GM19023 (cell line): ENCODE data around the gene MAP3K5.
"Not testable (repeated sequence)": the region's sequence is repeated elsewhere in the genome, so short reads cannot be mapped to it uniquely, and the experiment has no call there.

Experiments used
- ATAC-seq: cut with Tn5 transposase; IDR thresholded peaks from one replicate; pipeline ENCODE4 v1.9.1; 2021; ENCODE audit warnings: mild to moderate bottlenecking, moderate library complexity; ENCODE audit not compliant: unreplicated experiment

The MAP3K5 gene

DNA sequence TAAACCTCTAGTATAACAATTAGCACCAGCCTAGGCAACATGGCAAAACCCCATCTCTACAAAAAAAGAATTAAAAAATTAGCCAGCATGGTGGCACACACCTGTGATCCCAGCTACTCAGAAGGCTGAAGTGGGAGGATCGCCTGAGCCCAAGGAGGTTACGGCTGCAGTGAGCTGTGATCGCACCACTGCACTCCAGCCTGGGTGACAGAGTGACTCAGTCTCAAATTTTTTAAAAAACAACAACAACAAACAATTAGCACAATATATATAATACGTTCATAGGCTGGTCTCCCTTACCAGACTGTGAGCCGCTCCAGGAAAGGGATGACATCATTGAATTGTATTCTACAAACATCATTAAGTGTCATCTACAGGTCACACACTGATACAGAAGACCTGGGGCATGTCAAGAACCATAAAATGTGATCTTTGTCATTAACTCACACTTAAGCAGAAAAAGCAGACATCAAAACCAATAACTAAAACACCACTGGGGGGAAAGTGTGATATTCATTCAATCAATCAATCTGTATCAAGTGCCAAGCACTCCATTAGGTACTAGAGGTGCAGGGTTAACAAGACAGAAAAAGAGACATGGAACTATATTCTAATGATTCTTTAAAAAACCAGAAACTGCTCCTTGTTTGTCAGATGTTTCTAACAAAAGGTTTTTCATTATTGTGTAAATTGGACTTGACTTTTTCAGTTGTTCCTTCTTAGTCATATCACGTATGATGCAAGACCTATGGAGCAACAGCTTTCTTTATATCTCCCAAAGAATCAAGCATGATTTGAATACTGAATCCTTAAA is 17.8 kb downstream of the MAP3K5 start:
- ATAC-seq = no peak

DNA sequence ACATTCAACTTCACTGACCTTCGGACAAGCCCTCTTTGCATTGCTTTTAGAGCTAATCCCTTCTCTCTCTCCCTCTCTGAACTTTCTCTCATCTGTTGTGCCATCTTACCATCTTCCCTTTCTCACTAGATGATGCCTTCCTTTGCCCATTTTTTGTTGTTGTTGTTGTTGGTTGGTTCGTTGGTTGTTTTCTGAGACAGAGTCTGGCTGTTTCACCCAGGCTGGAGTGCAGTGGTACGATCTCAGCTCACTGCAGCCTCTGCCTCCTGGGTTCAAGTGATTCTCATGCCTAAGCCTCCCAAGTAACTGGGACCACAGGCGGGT is 18.8 kb downstream of the MAP3K5 start:
- ATAC-seq = peak; percentile 7

DNA sequence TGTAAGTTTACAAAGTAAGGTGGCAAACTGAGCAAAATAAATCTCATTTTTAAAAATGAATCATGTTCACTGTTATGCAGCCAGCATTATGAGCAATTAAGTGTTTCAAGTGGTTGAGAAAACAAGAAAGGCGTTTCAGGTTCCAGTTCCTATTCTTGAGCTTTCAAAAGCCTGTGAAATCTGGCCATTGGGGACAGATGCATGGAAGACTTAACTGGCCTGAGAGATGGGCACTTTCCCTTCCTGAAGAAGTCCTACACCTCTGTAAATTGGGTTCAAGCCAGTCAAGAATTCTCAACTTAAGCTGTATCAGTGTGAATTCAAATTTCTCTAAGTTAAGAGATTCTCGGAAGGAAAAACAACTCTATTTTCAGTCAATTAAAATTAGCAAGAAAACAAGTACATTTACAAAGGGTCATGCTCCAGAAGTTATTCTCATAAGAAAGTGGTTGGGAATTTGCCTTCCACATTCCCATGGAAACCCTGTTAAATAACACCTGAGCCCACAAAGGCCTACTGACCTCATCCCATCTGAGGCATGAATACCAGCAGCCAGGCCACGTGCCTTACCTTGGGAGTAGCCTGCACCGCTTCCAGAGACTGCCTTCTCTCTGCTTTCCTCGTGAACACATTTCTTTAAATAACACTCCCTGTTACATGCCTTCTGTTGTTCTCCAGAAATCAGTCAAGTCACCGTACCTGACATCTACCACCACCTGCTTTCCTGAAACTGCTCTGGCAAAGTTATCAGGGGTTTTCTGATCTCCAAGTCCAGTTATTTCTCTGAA is 19.4 kb downstream of the MAP3K5 start:
- peak; percentile 76 for ATAC-seq

DNA sequence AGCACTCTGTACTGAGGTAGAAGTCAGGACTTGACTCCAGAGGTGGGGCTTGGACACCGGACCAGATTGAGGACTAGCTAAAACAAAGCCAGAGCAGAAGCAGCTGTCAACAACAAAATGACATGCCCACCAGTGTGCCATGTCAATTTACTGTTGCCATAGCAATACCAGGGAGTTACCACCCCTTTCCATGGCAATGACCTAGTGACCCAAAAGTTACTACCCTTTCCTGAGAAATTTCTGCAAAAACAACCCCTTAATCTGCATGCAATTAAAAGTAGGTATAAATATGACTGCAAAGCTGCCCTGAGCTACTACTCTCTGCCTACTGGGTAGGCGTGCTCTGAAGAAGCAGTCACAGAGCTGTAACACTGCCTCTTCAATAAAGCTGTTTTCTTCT is 21.0 kb downstream of the MAP3K5 start:
- ATAC-seq = no peak

DNA sequence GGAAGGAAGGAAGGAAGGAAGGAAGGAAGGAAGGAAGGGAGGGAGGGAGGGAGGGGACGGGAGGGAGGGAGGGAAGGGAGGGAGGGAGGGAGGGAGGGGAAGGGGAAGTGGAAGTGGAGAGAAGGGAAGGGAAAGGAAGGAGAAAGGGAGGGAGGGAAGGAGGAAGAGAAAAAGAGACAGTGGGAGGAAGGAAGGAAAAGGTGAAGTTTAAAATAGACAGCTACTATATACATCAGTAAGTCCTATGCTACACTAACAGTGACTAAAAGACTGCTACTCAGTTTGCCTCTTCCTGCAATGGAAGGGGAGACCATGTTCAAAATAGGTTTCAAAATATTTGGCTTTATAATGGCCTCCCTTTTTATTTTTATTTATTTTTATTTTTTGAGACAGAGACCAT is 22.5 kb downstream of the MAP3K5 start:
- ATAC-seq = no peak

DNA sequence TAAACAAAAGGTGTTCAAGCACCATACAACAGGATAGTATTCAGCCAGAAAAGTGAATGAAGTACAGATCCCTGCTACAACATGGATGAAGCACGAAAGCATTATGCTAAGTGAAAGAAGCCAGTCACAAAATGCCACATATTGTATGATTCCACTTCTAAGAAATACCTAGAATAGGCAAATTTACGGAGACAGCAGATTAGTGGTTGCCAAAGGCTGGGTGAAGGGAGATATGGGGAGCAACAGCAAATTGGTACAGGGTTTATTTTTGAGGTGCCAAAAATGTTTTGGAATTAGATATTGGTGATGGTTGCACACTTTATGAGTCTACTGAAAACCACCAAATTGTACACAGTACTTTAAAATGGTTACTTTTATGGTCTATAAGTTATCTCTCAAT is 23.2 kb downstream of the MAP3K5 start:
- no peak for ATAC-seq

DNA sequence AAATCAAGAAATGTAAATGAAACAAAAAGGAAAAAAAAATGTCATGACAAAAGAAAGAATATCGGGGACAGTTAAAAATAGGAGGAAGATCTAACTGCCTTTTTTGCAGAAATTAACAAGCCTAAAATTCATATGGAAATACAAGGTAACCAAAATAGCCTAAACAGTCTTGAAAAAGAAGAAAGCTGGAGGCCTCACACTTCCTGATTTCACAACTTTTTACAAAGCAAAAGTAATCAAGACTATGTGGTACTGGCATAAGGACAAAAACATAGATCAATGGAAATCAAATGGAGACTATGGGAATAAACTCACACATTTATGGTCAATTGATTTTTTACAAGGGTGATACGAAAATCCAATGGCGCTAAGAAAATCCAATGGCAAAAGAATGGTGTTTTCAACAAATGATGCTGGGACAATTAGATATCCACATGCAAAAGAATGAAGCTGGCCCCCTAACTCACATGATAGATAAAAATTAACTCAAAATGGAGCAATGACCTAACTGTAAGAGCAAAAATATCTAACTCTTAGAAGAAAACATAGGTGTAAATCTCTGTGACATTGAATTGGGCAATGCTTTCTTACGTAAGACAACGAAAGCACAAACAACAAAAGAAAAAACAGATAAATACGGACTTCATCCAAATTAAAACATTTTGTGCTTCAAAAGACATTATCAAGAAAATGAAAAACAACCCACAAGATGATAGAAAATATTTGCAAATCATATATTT is 24.5 kb downstream of the MAP3K5 start:
- ATAC-seq = no peak

DNA sequence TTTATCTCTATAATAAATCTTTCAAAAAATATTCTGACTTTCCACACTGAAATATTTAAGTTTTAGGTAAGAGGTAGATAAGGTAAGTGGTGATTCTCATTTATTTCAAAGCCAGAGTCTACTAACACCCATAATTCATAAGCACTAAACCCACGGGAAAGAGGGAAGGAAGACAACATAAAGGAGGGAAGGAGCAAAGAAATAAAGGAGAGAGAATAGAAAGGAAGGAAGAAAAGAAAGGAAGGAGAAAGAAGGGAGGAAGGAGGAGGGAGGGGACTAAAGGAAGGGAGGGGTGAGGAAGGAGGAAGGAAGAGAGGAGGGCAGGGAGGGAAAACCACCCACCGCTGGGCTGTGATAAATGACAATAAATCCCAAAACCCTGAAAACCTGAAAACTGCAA is 25.2 kb downstream of the MAP3K5 start:
- ATAC-seq = no peak

DNA sequence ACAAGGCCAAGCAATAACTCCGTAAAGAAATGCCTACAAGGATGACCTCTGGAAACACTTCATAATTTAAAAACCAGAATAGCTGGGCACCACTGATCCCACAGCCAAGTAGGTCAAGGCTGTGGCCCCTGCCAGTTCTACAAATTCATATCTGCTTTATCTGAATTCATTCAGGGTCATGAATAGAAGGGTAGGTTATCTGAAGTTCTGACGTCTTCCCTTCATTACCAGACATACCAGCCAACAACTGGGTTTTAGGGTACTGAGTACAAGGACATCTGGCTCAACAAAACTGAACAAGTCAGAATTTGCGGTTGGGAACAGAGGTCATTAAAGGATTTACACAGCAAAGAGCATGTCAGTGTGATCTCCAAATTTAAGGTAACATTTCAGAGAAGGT is 26.0 kb downstream of the MAP3K5 start:
- no peak for ATAC-seq

DNA sequence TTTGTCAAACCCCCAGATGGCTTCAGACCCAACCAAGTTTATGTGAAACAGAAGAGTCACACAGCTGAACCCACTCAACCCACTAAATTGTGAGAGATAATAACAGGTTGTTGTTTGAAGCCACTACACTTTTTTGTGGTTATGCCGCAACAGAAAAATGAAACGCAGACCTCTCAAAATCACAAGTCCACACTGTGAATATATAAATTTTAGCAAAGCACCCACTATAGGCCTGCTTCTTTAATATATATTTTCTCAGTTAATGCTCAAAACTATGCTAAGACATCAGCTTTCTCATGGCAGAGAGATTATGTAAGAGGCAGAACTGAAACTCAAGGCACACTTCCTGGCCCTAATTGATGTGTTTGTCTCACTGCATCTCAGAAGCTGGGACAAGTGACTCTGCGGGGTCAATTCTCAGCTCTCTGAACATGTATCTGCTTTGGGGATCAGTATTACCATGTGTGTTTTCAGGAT is 27.7 kb downstream of the MAP3K5 start:
- ATAC-seq = peak; percentile 36

DNA sequence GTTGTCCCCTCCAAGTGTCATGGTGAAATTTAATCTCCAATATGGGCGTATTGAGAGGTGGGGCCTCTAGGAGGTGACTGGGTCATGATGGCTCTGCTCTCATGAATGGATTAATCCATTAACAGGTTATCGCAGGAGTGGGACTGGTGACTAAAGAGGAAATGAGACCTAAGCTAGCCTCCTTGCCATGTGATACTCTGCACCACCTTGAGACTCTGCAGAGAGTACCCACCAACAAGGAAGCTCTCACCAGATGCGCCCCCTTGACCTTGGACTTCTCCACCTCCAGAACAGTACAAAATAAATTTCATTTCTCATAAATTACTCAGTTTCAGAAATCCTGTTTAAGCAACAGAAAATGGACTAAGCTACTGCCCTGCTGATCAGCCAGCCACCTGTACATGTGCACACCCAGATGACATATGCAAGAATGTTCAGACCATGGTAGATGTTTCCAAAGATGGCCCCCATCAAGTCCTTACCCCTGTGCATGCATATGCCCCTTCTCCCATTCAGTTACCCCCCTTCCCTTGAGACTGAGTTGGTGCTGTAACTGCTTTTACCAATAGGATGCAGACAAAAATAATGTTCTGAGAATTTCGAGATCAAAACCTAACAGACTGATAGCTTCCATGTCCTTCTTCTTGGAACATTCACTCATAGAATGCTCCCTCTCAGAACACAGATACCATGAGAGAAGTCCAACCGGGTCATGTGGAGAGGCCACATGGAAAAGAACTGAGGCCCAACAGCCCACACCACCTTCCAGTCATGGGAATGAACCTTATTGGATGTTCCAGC is 28.4 kb downstream of the MAP3K5 start:
- ATAC-seq = peak; percentile 43

DNA sequence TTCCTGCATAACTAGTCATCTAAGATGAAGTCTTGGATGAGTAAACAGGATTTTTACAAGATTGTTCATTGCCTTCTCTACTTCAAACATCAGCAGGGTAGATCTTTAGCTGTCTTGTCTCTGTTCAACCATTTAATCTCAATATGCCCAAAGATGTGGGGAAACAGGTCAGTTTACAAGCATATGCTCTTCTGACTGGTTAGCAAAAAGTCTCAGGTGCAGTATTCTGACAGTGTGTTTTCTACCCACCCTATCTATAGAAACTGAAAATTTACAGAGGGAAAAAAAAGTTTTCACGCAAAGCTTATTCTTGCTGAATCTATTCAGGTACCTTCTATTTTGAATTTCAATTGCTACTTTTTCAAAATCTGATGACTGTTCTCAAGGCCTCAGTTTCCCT is 29.0 kb downstream of the MAP3K5 start:
- peak; percentile 41 for ATAC-seq

DNA sequence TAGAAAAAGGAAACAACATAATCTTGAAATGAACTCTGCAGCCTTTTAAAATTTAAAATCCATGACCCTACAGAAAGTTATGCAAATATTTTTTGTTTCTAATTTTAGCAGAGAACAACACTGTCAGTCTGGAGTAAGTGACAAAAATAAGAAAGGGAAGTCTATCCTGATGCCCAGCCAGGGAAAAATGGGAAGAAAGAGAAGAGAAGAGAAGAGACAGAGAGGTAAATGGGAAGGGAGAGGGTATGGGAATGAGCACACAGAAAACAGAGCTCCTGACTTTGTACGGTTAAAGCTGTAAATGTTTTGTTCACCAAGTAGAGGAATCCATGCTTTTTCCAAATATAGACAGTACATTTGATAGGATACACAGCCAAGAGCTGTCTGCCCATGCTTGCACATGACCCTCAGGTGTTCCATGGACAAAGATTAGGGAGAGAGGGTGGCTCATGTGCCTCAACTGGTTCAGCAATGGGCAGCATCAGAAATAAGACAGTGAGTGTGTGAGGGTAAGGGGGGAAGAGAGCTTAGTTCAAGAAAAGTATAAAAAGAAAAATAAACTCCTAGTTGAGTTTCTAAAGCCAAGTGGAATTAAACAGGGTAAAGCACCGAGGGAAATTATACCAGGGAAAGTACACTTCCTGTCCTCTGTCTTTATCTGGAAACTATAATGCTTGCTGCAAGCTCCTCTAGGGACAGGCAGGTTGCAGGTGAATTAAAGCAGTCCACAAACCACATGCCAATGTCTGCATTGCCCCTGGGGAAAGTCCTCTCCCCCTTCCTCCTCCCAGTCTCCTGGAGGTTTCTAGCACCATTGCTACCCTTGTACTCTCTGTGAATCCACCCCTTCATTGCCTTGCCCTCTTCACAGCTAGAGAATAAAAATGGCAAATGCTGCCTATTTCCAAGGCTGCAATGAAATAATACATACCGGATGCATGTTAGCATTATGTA is 30.0 kb downstream of the MAP3K5 start:
- no peak for ATAC-seq

DNA sequence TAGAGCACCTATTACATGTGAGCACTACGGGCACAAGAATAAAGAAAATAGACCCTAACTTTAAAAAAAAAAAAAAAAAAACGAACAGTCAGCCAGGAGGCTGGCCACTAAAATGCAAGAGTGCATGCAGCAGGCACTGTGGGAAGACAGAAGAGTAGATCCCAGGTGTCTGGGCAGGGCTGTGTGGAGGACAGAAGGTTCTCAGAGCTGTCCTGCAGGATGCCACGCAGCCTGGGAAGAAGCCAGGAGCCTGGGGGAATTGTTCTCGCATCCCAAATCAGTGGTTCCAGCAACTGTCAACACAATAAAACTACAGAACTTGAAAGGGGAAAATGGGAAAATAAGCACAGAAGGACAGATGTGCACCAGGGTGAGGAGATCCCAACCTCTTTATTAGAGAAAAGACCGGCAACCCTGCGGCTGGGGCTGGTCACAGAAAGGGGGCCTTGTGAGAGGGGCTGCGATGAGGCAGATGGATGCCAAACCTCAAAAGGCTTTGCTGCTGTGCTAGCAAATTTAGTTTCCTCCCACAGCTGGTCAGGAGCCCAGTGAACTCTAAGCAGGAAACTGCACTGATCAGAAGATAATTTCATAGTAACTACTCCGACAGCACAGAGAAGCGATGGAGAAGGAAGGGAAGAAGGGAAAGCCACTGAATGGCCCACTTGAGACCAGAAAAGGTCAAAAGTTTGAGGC is 30.9 kb downstream of the MAP3K5 start:
- ATAC-seq = no peak

DNA sequence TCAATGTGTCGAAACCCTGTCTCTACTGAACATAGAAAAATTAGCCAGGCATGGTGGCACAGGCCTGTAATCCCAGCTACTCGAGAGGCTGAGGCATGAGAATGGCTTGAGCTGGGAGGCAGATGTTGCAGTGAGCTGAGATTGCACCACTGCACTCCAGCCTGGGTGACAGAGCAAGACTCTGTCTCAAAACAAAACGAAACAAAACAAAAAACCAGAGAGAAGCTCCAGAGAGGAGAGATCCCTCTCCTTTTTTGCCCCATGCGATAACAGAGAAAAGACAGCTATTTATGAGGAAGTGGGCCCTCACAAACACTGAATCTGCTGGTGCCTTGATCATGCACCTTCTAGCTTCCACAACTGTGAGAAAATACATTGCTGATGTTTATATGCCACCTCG is 31.5 kb downstream of the MAP3K5 start:
- not testable (repeated sequence) for ATAC-seq

DNA sequence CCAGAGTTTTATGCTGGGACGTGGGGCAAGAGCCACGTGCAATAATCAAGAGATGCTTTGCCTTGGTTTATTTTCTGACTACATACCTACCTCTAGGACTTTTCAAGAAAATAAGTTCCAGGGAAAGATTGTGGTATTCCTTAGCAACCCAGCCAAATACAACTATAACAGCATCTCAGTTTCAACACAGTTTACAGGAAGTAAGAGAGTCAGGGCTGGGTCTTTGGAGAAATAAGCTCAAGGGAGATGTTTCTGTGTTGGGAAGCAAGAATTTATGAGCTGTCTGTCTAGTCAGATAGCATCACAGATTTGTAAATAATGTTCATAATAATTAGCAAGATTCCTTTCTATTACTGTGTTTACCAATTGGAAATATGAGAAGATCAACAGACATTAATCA is 35.1 kb downstream of the MAP3K5 start:
- no peak for ATAC-seq

DNA sequence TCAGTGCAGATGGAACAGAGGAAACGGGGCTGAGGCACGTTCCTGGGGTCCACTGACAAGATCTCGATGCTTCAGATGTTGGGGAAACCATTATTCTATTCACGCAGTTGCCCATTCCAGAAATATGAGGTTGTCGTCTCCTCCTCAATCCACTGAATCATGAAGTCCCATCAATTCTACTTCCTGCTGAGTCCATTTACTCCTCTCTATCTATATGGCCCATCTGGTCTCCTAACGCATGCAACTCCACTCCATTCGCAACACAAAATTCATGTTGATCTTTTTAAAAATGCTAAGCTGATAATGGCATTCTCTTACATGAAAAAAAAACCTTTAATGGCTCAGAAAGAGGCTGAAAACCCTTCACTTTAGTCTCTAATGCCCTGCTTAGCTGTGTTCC is 37.5 kb downstream of the MAP3K5 start:
- no peak for ATAC-seq

DNA sequence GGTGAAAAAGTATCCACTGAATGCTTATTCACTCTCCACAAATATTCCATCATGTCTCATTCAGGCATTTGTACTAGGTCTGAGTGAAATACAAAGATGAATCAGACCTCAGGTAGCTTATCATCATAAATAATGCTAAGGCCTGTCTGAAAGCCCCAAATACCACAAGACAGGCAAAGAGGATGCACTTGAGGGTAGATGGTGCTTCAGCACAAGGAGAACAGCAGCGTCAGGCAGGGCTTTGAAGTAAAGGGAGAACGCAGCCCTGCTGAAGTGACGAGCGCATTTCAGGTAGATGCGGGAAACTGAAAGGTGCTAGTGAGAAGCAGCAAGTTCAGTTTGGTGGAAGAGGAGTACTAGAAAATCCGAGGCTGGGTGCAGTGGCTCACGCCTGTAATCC is 38.7 kb downstream of the MAP3K5 start:
- ATAC-seq = no peak

DNA sequence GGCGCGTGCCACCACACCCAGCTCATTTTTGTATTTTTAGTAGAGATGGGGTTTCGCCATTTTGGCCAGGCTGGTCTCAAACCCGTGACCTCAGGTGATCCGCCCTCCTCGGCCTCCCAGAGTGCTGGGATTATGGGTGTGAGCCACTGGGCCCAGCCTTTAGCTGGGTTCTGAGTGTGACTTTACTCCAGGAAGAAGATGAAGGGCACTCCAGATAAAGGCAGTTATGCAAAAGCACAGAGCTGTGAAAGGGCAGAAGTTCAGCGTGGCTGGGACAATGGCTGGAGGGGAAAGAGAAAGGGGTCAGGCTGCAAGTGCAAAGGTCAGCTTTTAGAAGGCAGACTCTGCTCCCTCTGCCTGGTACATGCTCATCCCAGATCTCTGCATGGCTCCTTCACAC is 39.7 kb downstream of the MAP3K5 start:
- no peak for ATAC-seq
